HepG2 (cell line): Measurements from ENCODE around the gene HNF1B. TPM values are rescaled to one million over a fixed set of nuclear protein-coding genes. Genes with fewer than 3 reads are reported as not detected.

Experiments
- ATAC-seq: fragments of 200-7000 bp; cut with Tn5 transposase; 3 replicates; pipeline ENCODE4 v1.9.1; 2020; ENCODE audit warnings: mild to moderate bottlenecking, moderate library complexity
- BruUV-seq: library from RNA; stranded (reverse); fragments of 400-500 nt; replicated peaks from 2 replicates; lab custom pipeline; 2021; lab: Mats Ljungman, UMichigan
- CTCF ChIA-PET: fragments of 300-600 bp; formaldehyde crosslinking; extraction: SDS; loops from one replicate; lab custom pipeline; 2021; ENCODE audit warnings: low total read pairs, inconsistent platforms, low intra/inter-chr PET ratio; lab: Yijun Ruan, JAX
- POLR2A ChIA-PET: fragments of 350-600 bp; sonication (Branson Sonifier 250); formaldehyde crosslinking; loops from one replicate; lab custom pipeline; 2020; ENCODE audit warnings: antibody characterized with exemption, inconsistent platforms; lab: Yijun Ruan, JAX
- DNase-seq: peaks from one replicate; pipeline ENCODE4 v3.0.0-alpha.2; 2015; ENCODE audit warnings: low spot score
- FAIRE-seq: peaks from 3 replicates; lab custom pipeline; 2011; peaks lifted over from hg19 to GRCh38; lab: Jason Lieb, UNC
- H2AFZ ChIP-seq: one replicate; pipeline ENCODE4 v1.6.1; 2011; ENCODE audit warnings: low read length, inconsistent platforms
- H3K27ac ChIP-seq: fragments of 300-600 bp; 3 replicates; pipeline ENCODE4 v1.8.0; 2011; ENCODE audit warnings: mixed run types, mild to moderate bottlenecking, mixed read lengths, low read length, inconsistent platforms; ENCODE audit not compliant: insufficient read depth; ENCODE audit errors: extremely low read length
- H3K27me3 ChIP-seq, 2 experiments: fragments of 200-600 bp in 1 of 2; 2 replicates in 1 of 2; 3 replicates in 1 of 2; pipeline versions ENCODE4 v1.6.0 to v1.8.0; 2011; ENCODE audit warnings: low read length in 2 of 2, mild to moderate bottlenecking in 2 of 2, moderate library complexity in 2 of 2, inconsistent platforms in 1 of 2; ENCODE audit not compliant: insufficient read depth in 2 of 2, control insufficient read depth in 1 of 2
- H3K36me3 ChIP-seq, 2 experiments: fragments of 200-600 bp in 1 of 2; replicated peaks in 1 of 2; 2 replicates in 1 of 2; 3 replicates in 1 of 2; pipeline versions ENCODE4 v1.5.1 to v1.8.0; 2011; ENCODE audit warnings: low read length in 2 of 2, inconsistent platforms in 1 of 2; ENCODE audit not compliant: insufficient read depth in 2 of 2, control insufficient read depth in 1 of 2
- H3K4me1 ChIP-seq: 2 replicates; pipeline ENCODE4 v1.5.1; 2012; ENCODE audit warnings: low read length, inconsistent platforms; ENCODE audit not compliant: insufficient read depth
- H3K4me2 ChIP-seq: 2 replicates; pipeline ENCODE4 v1.6.0; 2011; ENCODE audit warnings: low read depth, low read length, inconsistent platforms
- H3K4me3 ChIP-seq, 3 experiments: fragments of 200-600 bp in 1 of 3; sonication (generic), shearing (Covaris generic) in 1 of 3; replicated peaks in 1 of 3; 2 replicates each; pipeline ENCODE4 v1.5.1; 2011 to 2016; ENCODE audit warnings: low read length in 3 of 3, inconsistent platforms in 2 of 3, low read depth in 2 of 3, mild to moderate bottlenecking in 2 of 3, control low read depth in 1 of 3, mixed read lengths in 1 of 3; ENCODE audit not compliant: insufficient read depth in 1 of 3
- H3K79me2 ChIP-seq: one replicate; pipeline ENCODE4 v1.6.1; 2011; ENCODE audit warnings: low read length, inconsistent platforms; ENCODE audit not compliant: insufficient read depth
- H3K9ac ChIP-seq: 2 replicates; pipeline ENCODE4 v1.6.0; 2011; ENCODE audit warnings: mild to moderate bottlenecking, low read depth, low read length, inconsistent platforms; ENCODE audit not compliant: insufficient read depth
- H3K9me3 ChIP-seq: 2 replicates; pipeline ENCODE4 v1.5.1; 2012; ENCODE audit warnings: mild to moderate bottlenecking, low read length
- H4K20me1 ChIP-seq: 2 replicates; pipeline ENCODE4 v1.6.0; 2011; ENCODE audit warnings: inconsistent platforms, mild to moderate bottlenecking, low read length, moderate library complexity; ENCODE audit not compliant: insufficient read depth
- MAFG ChIP-seq: sonication (generic); formaldehyde crosslinking; IDR thresholded peaks from 2 replicates; pipeline ENCODE4 v1.5.1; 2020; ENCODE audit warnings: mild to moderate bottlenecking, missing genetic modification reagents
- MTF1 ChIP-seq: sonication (generic); formaldehyde crosslinking; IDR thresholded peaks from 2 replicates; pipeline ENCODE4 v1.5.0; 2020; ENCODE audit warnings: missing genetic modification reagents
- MZF1 ChIP-seq: sonication (generic); formaldehyde crosslinking; IDR thresholded peaks from 2 replicates; pipeline ENCODE4 v1.8.1; 2023; ENCODE audit warnings: mild to moderate bottlenecking, missing genetic modification reagents, borderline replicate concordance
- NAIF1 ChIP-seq: sonication (generic); formaldehyde crosslinking; IDR thresholded peaks from 2 replicates; pipeline ENCODE4 v1.5.0; 2020; ENCODE audit warnings: mild to moderate bottlenecking, missing genetic modification reagents, borderline replicate concordance
- PHF21A ChIP-seq: sonication (generic); formaldehyde crosslinking; IDR thresholded peaks from 2 replicates; pipeline ENCODE4 v1.5.0; 2020; ENCODE audit warnings: mild to moderate bottlenecking, missing genetic modification reagents
- RBAK ChIP-seq: sonication (generic); formaldehyde crosslinking; IDR thresholded peaks from 2 replicates; pipeline ENCODE4 v1.5.1; 2020; ENCODE audit warnings: mild to moderate bottlenecking, missing genetic modification reagents
- RBM22 ChIP-seq: fragments of 200-400 bp; formaldehyde crosslinking; optimal IDR thresholded peaks from 2 replicates; pipeline ENCODE3; 2017; ENCODE audit warnings: mild to moderate bottlenecking, low read length, moderate library complexity
- RBM39 ChIP-seq: fragments of 200-400 bp; formaldehyde crosslinking; IDR thresholded peaks from one replicate; pipeline ENCODE4 v1.6.1; 2018; ENCODE audit warnings: antibody characterized with exemption, mild to moderate bottlenecking, low read depth, low read length; ENCODE audit not compliant: poor library complexity, severe bottlenecking
- TBL1XR1 ChIP-seq: fragments of 150-350 bp; IDR thresholded peaks from 2 replicates; pipeline ENCODE4 v1.6.1; 2014; ENCODE audit warnings: borderline replicate concordance, low read length; ENCODE audit not compliant: partially characterized antibody
- XRCC5 ChIP-seq: fragments of 200-400 bp; formaldehyde crosslinking; optimal IDR thresholded peaks from 2 replicates; pipeline ENCODE3; 2017; ENCODE audit warnings: mild to moderate bottlenecking, low read length
- ZBTB7B ChIP-seq: sonication (generic); formaldehyde crosslinking; IDR thresholded peaks from 2 replicates; pipeline ENCODE4 v1.4.0; 2020; ENCODE audit warnings: missing genetic modification reagents
- ZIK1 ChIP-seq: sonication (generic); formaldehyde crosslinking; IDR thresholded peaks from 2 replicates; pipeline ENCODE4 v1.5.0; 2020; ENCODE audit warnings: mild to moderate bottlenecking, low read depth, missing genetic modification reagents, borderline replicate concordance
- ZNF546 ChIP-seq: sonication (generic); formaldehyde crosslinking; conservative IDR thresholded peaks from 2 replicates; pipeline ENCODE4 v1.8.1; 2023; ENCODE audit warnings: mild to moderate bottlenecking, missing genetic modification reagents
- ZNF607 ChIP-seq: sonication (generic); formaldehyde crosslinking; IDR thresholded peaks from 2 replicates; pipeline ENCODE4 v1.5.1; 2020; ENCODE audit warnings: missing genetic modification reagents, mild to moderate bottlenecking, borderline replicate concordance
- ZNF841 ChIP-seq: sonication (generic); formaldehyde crosslinking; IDR thresholded peaks from 2 replicates; pipeline ENCODE4 v1.8.1; 2023; ENCODE audit warnings: missing genetic modification reagents, borderline replicate concordance
- WGBS: methylation state at CpG from one replicate; pipeline ENCODE4 v1.1.6; 2017; ENCODE audit warnings: low lambda C conversion rate; 5-methylcytosine and 5-hydroxymethylcytosine counted together
- in situ Hi-C: cut with HindIII; loops from 2 replicates; pipeline ENCODE4 v1.10.0; 2017; ENCODE audit warnings: low pct_unique_long_range_greater_than_20kb; ENCODE audit not compliant: extremely low pct_ligation_motif_present
- intact Hi-C: fragments of 100-400 bp; cut with micrococcal nuclease; formaldehyde crosslinking; loops from one replicate; pipeline ENCODE4 v1.10.0; 2022; ENCODE audit not compliant: unreplicated experiment
- polyA plus RNA-seq, 8 experiments: library from polyadenylated mRNA; depleted of rRNA in 3 of 8; stranded (reverse) in 7 of 8; unstranded in 1 of 8; fragments of >200 nt; fragmentation: Illumina TruSeq in 4 of 8; extraction: Trizol in 4 of 8; gene quantifications; 2 replicates each; pipeline versions ENCODE4 v1.2.1 to v1.2.3, GENCODE V29; 2011 to 2016; ENCODE audit warnings: low read depth in 4 of 8, missing spikeins in 1 of 8, mixed read lengths in 1 of 8; ENCODE audit not compliant: insufficient read depth in 1 of 8
- total RNA-seq, 5 experiments: library from RNA; depleted of rRNA; stranded (reverse); fragments of >200 nt; fragmentation: Illumina TruSeq; extraction: Trizol; gene quantifications; 2 replicates each; pipeline ENCODE4 v1.2.3, GENCODE V29; 2016; ENCODE audit warnings: low read depth in 1 of 5
- TF ChIP-seq, protein P1 (sequence below): sonication (generic); formaldehyde crosslinking; IDR thresholded peaks from 2 replicates; pipeline ENCODE4 v1.4.0; 2020; ENCODE audit warnings: missing genetic modification reagents
- TF ChIP-seq, protein P2 (sequence below): conservative IDR thresholded peaks from 2 replicates; pipeline ENCODE4 v1.6.1; 2018; ENCODE audit warnings: missing genetic modification reagents
- TF ChIP-seq, protein P3 (sequence below): IDR thresholded peaks from 2 replicates; pipeline ENCODE4 v1.6.1; 2016
- TF ChIP-seq, protein P4 (sequence below): sonication (generic); formaldehyde crosslinking; IDR thresholded peaks from 2 replicates; pipeline ENCODE4 v1.4.0; 2020; ENCODE audit warnings: mild to moderate bottlenecking, missing genetic modification reagents

HNF1B gene
- total and polyA plus RNA-seq, 2 of the 13 experiments (the other 11 are each of a cell fraction or from before 2014, with no cell fraction given), result 1.9 to 5.3 TPM

DNA sequence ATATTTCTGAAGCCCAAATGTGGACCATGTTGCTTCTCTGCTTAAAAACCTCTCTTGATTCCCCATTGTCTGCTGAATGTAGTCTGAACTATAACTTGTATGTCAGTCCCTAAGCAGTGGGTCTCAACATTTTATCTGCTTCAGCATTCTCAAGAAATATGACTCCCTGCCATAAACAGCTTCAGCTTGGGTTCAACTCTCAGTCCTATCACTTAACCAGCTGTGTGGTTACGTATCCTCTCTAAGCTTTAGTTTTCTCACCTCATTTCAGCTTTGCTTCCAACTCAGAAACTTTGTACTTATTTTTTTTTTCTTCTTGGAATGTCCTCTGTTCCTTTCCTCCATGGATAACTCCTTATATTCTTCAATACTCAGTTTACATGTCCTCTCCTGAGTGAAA lies 97.0 kb downstream of the HNF1B start:
- FAIRE-seq, result no peak
- 94% methylated on average over 1 of the region's 1 CpG for WGBS
- ATAC-seq, result no peak
- no peak overlapping the region for H3K27ac ChIP-seq
- intact Hi-C loops, result no loop called here
- no peak overlapping the region for H2AFZ ChIP-seq
- in situ Hi-C loops, result loop anchor here (10.0 kb wide), 1 partner anchor 97 kb away; the partner anchor contains the start of gene HNF1B
- no peak overlapping the region for H3K9ac ChIP-seq
- POLR2A ChIA-PET, result interaction anchor here (0.8 to 2.1 kb wide), 2 partner anchors 61 to 69 kb away, joined by 3 to 6 read pairs; no protein-coding TSS in a partner anchor
- peaks cover 4% of the 10 kb centered on the region for H3K79me2 ChIP-seq
- DNase-seq, result no peak
- BruUV-seq, result no TSS peak
- TF ChIP-seq, protein P1, sequence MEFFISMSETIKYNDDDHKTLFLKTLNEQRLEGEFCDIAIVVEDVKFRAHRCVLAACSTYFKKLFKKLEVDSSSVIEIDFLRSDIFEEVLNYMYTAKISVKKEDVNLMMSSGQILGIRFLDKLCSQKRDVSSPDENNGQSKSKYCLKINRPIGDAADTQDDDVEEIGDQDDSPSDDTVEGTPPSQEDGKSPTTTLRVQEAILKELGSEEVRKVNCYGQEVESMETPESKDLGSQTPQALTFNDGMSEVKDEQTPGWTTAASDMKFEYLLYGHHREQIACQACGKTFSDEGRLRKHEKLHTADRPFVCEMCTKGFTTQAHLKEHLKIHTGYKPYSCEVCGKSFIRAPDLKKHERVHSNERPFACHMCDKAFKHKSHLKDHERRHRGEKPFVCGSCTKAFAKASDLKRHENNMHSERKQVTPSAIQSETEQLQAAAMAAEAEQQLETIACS (CRISPR knock-in tag), result no peak
- TF ChIP-seq ZNF841, result no peak
- no peak for TF ChIP-seq MZF1 (CRISPR knock-in tag)
- no peak for TF ChIP-seq XRCC5
- no peak for TF ChIP-seq ZNF607 (CRISPR knock-in tag)
- TF ChIP-seq RBAK (CRISPR knock-in tag), result no peak
- no peak for TF ChIP-seq NAIF1 (CRISPR knock-in tag)
- TF ChIP-seq ZBTB7B (CRISPR knock-in tag), result no peak
- no peak for TF ChIP-seq MTF1 (CRISPR knock-in tag)
- TF ChIP-seq, protein P2, sequence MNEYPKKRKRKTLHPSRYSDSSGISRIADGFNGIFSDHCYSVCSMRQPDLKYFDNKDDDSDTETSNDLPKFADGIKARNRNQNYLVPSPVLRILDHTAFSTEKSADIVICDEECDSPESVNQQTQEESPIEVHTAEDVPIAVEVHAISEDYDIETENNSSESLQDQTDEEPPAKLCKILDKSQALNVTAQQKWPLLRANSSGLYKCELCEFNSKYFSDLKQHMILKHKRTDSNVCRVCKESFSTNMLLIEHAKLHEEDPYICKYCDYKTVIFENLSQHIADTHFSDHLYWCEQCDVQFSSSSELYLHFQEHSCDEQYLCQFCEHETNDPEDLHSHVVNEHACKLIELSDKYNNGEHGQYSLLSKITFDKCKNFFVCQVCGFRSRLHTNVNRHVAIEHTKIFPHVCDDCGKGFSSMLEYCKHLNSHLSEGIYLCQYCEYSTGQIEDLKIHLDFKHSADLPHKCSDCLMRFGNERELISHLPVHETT (CRISPR knock-in tag), result no peak
- TF ChIP-seq RBM22, result no peak
- TF ChIP-seq, protein P3, sequence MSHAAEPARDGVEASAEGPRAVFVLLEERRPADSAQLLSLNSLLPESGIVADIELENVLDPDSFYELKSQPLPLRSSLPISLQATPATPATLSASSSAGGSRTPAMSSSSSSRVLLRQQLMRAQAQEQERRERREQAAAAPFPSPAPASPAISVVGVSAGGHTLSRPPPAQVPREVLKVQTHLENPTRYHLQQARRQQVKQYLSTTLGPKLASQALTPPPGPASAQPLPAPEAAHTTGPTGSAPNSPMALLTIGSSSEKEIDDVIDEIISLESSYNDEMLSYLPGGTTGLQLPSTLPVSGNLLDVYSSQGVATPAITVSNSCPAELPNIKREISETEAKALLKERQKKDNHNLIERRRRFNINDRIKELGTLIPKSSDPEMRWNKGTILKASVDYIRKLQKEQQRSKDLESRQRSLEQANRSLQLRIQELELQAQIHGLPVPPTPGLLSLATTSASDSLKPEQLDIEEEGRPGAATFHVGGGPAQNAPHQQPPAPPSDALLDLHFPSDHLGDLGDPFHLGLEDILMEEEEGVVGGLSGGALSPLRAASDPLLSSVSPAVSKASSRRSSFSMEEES (CRISPR knock-in tag), result no peak
- TF ChIP-seq PHF21A (CRISPR knock-in tag), result no peak
- TF ChIP-seq TBL1XR1, result no peak
- no peak for TF ChIP-seq MAFG (CRISPR knock-in tag)
- TF ChIP-seq RBM39, result no peak
- no peak for TF ChIP-seq ZNF546 (CRISPR knock-in tag)
- TF ChIP-seq, protein P4, sequence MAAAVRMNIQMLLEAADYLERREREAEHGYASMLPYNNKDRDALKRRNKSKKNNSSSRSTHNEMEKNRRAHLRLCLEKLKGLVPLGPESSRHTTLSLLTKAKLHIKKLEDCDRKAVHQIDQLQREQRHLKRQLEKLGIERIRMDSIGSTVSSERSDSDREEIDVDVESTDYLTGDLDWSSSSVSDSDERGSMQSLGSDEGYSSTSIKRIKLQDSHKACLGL, result no peak
- no peak for TF ChIP-seq ZIK1
- TF ChIP-seq, all 625 proteins: peak for 0
- CTCF ChIA-PET, result no interaction called here
- Histone ChIP-seq H3K4me1 (peaks cover 48% of the 10 kb centered on the region), H3K4me3 (no peak overlapping the region), H3K27me3 (no peaks in the 10 kb centered on the region; a peak in 2 of 5 replicates), H3K9me3 (no peaks in the 10 kb centered on the region), H3K36me3 (no peaks in the 10 kb centered on the region), H3K4me2 (no peak overlapping the region), H4K20me1 (no peaks in the 10 kb centered on the region)
